OCI-LY3 (cell line): ENCODE data around the gene CRIM1.

ENCODE experiments used
- EZH2phosphoT487 ChIP-seq: fragments of 200-600 bp; shearing (Covaris generic); IDR thresholded peaks from 2 replicates; pipeline ENCODE4 v1.6.1; 2018; ENCODE audit warnings: antibody characterized with exemption, mixed run types, low read depth
- TF ChIP-seq, protein P1 (sequence below): fragments of 200-600, 300-600 bp; sonication (generic); IDR thresholded peaks from 2 replicates; pipeline ENCODE4 v1.5.1; 2014; ENCODE audit warnings: antibody characterized with exemption, low read length, low read depth

DNA sequence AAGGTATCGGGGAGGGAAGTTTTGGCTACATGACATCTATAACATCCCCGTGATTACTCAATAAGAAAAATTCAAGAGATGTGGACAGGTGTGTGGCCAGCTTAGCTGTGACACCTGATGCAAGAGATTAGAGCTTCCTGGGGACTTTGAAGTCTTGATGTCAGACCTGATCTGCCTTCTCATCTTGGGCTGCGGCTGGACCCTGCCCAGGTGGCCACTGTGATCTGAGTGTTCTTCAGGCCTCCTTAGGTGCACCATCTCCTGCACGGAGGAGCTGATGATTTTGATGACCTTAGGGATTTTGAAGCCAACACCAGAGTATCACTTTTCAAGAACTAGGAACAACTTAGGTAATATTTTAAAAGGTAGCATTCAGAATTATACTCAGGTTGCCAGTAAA lies 128.9 kb downstream of the CRIM1 start:
- TF ChIP-seq, protein P1, sequence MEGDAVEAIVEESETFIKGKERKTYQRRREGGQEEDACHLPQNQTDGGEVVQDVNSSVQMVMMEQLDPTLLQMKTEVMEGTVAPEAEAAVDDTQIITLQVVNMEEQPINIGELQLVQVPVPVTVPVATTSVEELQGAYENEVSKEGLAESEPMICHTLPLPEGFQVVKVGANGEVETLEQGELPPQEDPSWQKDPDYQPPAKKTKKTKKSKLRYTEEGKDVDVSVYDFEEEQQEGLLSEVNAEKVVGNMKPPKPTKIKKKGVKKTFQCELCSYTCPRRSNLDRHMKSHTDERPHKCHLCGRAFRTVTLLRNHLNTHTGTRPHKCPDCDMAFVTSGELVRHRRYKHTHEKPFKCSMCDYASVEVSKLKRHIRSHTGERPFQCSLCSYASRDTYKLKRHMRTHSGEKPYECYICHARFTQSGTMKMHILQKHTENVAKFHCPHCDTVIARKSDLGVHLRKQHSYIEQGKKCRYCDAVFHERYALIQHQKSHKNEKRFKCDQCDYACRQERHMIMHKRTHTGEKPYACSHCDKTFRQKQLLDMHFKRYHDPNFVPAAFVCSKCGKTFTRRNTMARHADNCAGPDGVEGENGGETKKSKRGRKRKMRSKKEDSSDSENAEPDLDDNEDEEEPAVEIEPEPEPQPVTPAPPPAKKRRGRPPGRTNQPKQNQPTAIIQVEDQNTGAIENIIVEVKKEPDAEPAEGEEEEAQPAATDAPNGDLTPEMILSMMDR = no peak
- TF ChIP-seq EZH2phosphoT487 = no peak
